Measurements from ENCODE around the gene BATF3.

DNA sequence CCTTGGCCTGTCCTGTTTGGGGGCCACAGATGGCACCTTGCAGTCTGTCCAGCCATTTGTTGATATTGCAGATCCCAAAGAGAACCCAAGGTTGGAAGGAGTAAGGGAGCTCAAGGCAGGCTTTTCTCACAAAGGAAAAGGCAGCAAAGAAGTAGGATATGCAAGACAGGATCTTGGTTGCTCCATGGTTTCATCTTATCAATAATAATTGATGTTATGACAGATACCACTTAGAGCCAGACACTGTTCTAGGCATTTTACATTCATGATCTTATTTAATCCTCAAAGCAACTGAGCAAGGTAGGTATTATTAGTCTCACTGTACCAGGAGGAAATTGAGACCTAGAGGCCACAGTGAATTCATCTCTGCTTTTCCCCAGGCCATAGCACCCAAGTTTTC lies 28.8 kb downstream of the BATF3 start:
- TF ChIP-seq, protein P1, sequence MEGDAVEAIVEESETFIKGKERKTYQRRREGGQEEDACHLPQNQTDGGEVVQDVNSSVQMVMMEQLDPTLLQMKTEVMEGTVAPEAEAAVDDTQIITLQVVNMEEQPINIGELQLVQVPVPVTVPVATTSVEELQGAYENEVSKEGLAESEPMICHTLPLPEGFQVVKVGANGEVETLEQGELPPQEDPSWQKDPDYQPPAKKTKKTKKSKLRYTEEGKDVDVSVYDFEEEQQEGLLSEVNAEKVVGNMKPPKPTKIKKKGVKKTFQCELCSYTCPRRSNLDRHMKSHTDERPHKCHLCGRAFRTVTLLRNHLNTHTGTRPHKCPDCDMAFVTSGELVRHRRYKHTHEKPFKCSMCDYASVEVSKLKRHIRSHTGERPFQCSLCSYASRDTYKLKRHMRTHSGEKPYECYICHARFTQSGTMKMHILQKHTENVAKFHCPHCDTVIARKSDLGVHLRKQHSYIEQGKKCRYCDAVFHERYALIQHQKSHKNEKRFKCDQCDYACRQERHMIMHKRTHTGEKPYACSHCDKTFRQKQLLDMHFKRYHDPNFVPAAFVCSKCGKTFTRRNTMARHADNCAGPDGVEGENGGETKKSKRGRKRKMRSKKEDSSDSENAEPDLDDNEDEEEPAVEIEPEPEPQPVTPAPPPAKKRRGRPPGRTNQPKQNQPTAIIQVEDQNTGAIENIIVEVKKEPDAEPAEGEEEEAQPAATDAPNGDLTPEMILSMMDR (IDR thresholded peaks at IDR 0.05), result no peak
- TF ChIP-seq POLR2A (IDR thresholded peaks at IDR 0.05), result no peak
